ENCODE measurements around the gene CACNA1G. TPM values are rescaled to one million over a fixed set of nuclear protein-coding genes. Genes with fewer than 3 reads are reported as not detected.

CACNA1G gene
- total RNA-seq, 1 donor from 2014 or later: 0.07 TPM

- H3K4me1 Mint-ChIP-seq: no peaks in the 10 kb centered on the region
- TF ChIP-seq CTCF (IDR thresholded peaks at IDR 0.05): no peak
- ChIA-PET POLR2A (no interaction called here), CTCF (no interaction called here)
- DNase-seq: no peak
- H3K27me3 Mint-ChIP-seq: peaks cover 35% of the 10 kb centered on the region
- H3K36me3 Mint-ChIP-seq (ENCODE audit: low read depth): no peaks in the 10 kb centered on the region
- intact Hi-C loops (cut with micrococcal nuclease): no loop called here
- ATAC-seq (ENCODE audit: low read depth): no peak
- no peak overlapping the region for H3K4me3 Mint-ChIP-seq
- H3K9me3 Mint-ChIP-seq: no peaks in the 10 kb centered on the region
- no peak overlapping the region for H3K27ac Mint-ChIP-seq
These were observed 20.1 kb downstream of the CACNA1G start for GRCh38 chr17:50580646-50581045.

- peaks cover 35% of the 10 kb centered on the region for H3K27me3 Mint-ChIP-seq
- DNase-seq: no peak
- ChIA-PET POLR2A (no interaction called here), CTCF (no interaction called here)
- H3K4me3 Mint-ChIP-seq: no peak overlapping the region
- intact Hi-C loops (cut with micrococcal nuclease): no loop called here
- no peak for ATAC-seq (ENCODE audit: low read depth)
- no peaks in the 10 kb centered on the region for H3K4me1 Mint-ChIP-seq
- no peaks in the 10 kb centered on the region for H3K9me3 Mint-ChIP-seq
- H3K36me3 Mint-ChIP-seq (ENCODE audit: low read depth): no peaks in the 10 kb centered on the region
- no peak overlapping the region for H3K27ac Mint-ChIP-seq
- no peak for TF ChIP-seq CTCF (IDR thresholded peaks at IDR 0.05)
These were observed 20.8 kb downstream of the CACNA1G start for GRCh38 chr17:50581316-50581715.

GRCh38 chr17:50582741-50583140 is 22.2 kb downstream of the CACNA1G start:
- Mint-ChIP-seq H3K4me1 (no peaks in the 10 kb centered on the region), H3K27me3 (peaks cover 29% of the 10 kb centered on the region), H3K36me3 (ENCODE audit: low read depth) (no peaks in the 10 kb centered on the region), H3K9me3 (no peaks in the 10 kb centered on the region), H3K27ac (no peak overlapping the region), H3K4me3 (no peak overlapping the region)
- ATAC-seq (ENCODE audit: low read depth): no peak
- intact Hi-C loops (cut with micrococcal nuclease): no loop called here
- no peak for TF ChIP-seq CTCF (IDR thresholded peaks at IDR 0.05)
- POLR2A ChIA-PET: no interaction called here
- no peak for DNase-seq
- CTCF ChIA-PET: no interaction called here

GRCh38 chr17:50583641-50584040 is 23.1 kb downstream of the CACNA1G start:
- H3K9me3 Mint-ChIP-seq: no peaks in the 10 kb centered on the region
- no peaks in the 10 kb centered on the region for H3K36me3 Mint-ChIP-seq (ENCODE audit: low read depth)
- intact Hi-C loops (cut with micrococcal nuclease): no loop called here
- H3K27ac Mint-ChIP-seq: no peak overlapping the region
- no peak overlapping the region for H3K4me3 Mint-ChIP-seq
- DNase-seq (no peak), ATAC-seq (ENCODE audit: low read depth) (no peak)
- H3K4me1 Mint-ChIP-seq: no peaks in the 10 kb centered on the region
- ChIA-PET POLR2A (no interaction called here), CTCF (no interaction called here)
- no peak for TF ChIP-seq CTCF (IDR thresholded peaks at IDR 0.05)
- H3K27me3 Mint-ChIP-seq: peaks cover 23% of the 10 kb centered on the region

- no peak overlapping the region for H3K4me3 Mint-ChIP-seq
- no peak overlapping the region for H3K27ac Mint-ChIP-seq
These were observed 23.6 kb downstream of the CACNA1G start for GRCh38 chr17:50584116-50584515.

More at GRCh38 chr17:50584116-50584515, 23.6 kb downstream of the CACNA1G start:
- H3K4me1 Mint-ChIP-seq: no peaks in the 10 kb centered on the region
- intact Hi-C loops (cut with micrococcal nuclease): no loop called here
- TF ChIP-seq CTCF (IDR thresholded peaks at IDR 0.05): no peak
- H3K36me3 Mint-ChIP-seq (ENCODE audit: low read depth): no peaks in the 10 kb centered on the region
- no peak for DNase-seq
- POLR2A ChIA-PET: no interaction called here
- peaks cover 19% of the 10 kb centered on the region for H3K27me3 Mint-ChIP-seq
- CTCF ChIA-PET: no interaction called here
- no peak for ATAC-seq (ENCODE audit: low read depth)
- no peaks in the 10 kb centered on the region for H3K9me3 Mint-ChIP-seq

Measured in activated B cell treated with CpG ODN at 0.5 μM for 24 hours (primary cell).